Ectodermal cell (in vitro differentiated cells): ENCODE results near the gene ADD2.
"Not testable (repeated sequence)": the region's sequence is repeated elsewhere in the genome, so short reads cannot be mapped to it uniquely, and the experiment has no call there.

Experiments
- H3K27ac ChIP-seq: 2 replicates; pipeline ENCODE4 v1.7.0; 2013; ENCODE audit warnings: mild to moderate bottlenecking, low read depth, low read length; ENCODE audit not compliant: insufficient read depth, poor library complexity, severe bottlenecking
- H3K27me3 ChIP-seq: 2 replicates; pipeline ENCODE4 v1.7.0; 2013; ENCODE audit warnings: mild to moderate bottlenecking, low read length; ENCODE audit not compliant: insufficient read depth, control insufficient read depth, poor library complexity, severe bottlenecking
- H3K36me3 ChIP-seq: one replicate; pipeline ENCODE4 v1.7.0; 2013; ENCODE audit warnings: low read length; ENCODE audit not compliant: control insufficient read depth, insufficient read depth
- H3K4me1 ChIP-seq: one replicate; pipeline ENCODE4 v1.7.0; 2013; ENCODE audit warnings: low read length; ENCODE audit not compliant: control insufficient read depth, insufficient read depth
- H3K4me3 ChIP-seq: 2 replicates; pipeline ENCODE4 v1.7.0; 2013; ENCODE audit warnings: low read depth, low read length, control low read depth; ENCODE audit not compliant: insufficient read depth
- H3K9me3 ChIP-seq: 2 replicates; pipeline ENCODE4 v1.7.0; 2013; ENCODE audit warnings: mild to moderate bottlenecking, low read length, moderate library complexity; ENCODE audit not compliant: control insufficient read depth
- WGBS, 2 experiments: methylation state at CpG; one replicate each; pipeline ENCODE4 v1.1.7; 2013; ENCODE audit warnings: missing lambda C conversion rate in 2 of 2; 5-methylcytosine and 5-hydroxymethylcytosine counted together

The ADD2 gene

DNA sequence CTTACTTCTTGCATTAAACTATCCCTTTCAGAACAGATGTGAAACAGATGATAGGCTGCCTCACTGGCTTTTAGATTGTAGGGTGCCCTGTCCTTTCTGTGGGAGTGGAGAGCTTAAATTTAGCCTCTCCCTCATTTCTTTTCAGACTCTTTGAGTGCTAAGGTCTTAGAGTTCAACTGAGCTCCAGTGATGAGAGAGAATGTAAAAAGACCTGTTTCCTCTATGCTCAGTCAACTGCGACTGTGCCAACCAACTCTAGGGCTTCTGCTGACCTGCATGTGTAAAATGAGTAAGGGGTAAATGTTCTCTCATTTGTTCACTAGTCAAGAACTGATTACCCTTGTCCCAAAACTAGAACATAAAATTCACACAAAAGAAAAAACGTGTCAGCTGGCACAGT, 109.5 kb downstream of the ADD2 start:
- H3K36me3 ChIP-seq = peaks cover 8% of the 10 kb centered on the region
- H3K4me3 ChIP-seq = no peak overlapping the region
- H3K27ac ChIP-seq = no peak overlapping the region
- H3K9me3 ChIP-seq = no peaks in the 10 kb centered on the region
- peaks cover 5% of the 10 kb centered on the region for H3K4me1 ChIP-seq
- no peaks in the 10 kb centered on the region for H3K27me3 ChIP-seq
- 78 to 79% methylated on average over 2 of the region's 2 CpGs for WGBS, 2 experiments

DNA sequence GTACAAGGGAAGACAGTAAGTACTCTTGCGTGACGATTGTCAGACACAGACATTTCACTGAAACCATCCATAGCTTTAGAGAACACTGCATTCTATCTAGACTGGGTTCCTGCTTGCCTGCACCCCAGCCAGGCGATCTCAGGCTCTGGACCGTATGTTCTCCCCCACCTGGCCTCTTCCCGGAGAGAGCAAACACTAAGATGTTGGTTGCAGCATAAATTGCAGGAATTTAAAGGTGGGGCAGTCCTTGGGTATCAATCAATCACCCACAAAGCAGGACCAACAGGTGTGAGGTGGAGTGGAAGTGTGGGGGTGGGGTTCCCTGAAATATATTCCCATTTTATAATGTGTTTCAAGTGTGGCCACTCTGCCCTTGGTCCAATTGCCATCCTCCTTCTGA, 110.8 kb downstream of the ADD2 start:
- 80 to 82% methylated on average over 5 of the region's 5 CpGs for WGBS, 2 experiments
- no peak overlapping the region for H3K27ac ChIP-seq
- H3K4me3 ChIP-seq = no peak overlapping the region
- no peaks in the 10 kb centered on the region for H3K9me3 ChIP-seq
- H3K27me3 ChIP-seq = peaks cover 7% of the 10 kb centered on the region
- H3K36me3 ChIP-seq = no peaks in the 10 kb centered on the region
- peaks cover 5% of the 10 kb centered on the region for H3K4me1 ChIP-seq

GRCh38 chr2:70656421-70657010, 111.5 kb downstream of the ADD2 start:
- peaks cover 10% of the 10 kb centered on the region for H3K27me3 ChIP-seq
- 78 to 83% methylated on average over 10 of the region's 11 CpGs for WGBS, 2 experiments

GRCh38 chr2:70655786-70656185, 112.2 kb downstream of the ADD2 start:
- H3K9me3 ChIP-seq = no peaks in the 10 kb centered on the region
- H3K27me3 ChIP-seq = peaks cover 12% of the 10 kb centered on the region

More at GRCh38 chr2:70656421-70657010, 111.5 kb downstream of the ADD2 start:
- Histone ChIP-seq H3K36me3 (no peaks in the 10 kb centered on the region), H3K4me1 (peaks cover 5% of the 10 kb centered on the region), H3K4me3 (no peak overlapping the region), H3K9me3 (no peaks in the 10 kb centered on the region), H3K27ac (no peak overlapping the region)

GRCh38 chr2:70655211-70655610, 112.8 kb downstream of the ADD2 start:
- not testable (repeated sequence) for H3K9me3 ChIP-seq
- peaks cover 12% of the 10 kb centered on the region for H3K27me3 ChIP-seq

More at GRCh38 chr2:70655786-70656185, 112.2 kb downstream of the ADD2 start:
- no peak overlapping the region for H3K27ac ChIP-seq
- H3K4me1 ChIP-seq = peaks cover 5% of the 10 kb centered on the region
- 85 to 88% methylated on average over 4 of the region's 4 CpGs for WGBS, 2 experiments
- H3K4me3 ChIP-seq = no peak overlapping the region
- no peaks in the 10 kb centered on the region for H3K36me3 ChIP-seq

DNA sequence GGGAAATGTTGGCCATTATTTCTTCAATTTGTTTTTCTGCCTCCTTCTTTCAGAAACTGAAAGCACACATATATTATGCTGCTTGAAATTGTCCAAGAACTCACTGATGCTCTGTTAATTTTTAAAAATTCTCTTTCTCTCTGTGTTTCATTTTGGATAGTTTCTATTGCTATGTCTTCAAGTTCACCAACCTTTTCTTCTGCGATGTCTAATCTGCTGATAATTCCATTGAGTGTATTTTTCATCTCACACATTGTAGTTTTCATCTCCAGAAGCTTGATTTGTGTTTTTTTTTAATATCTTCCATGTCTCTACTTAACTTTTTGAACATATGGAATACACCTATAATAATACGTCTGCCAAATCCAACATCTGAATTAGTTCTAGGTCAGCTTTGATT, 116.3 kb downstream of the ADD2 start:
- Histone ChIP-seq H3K4me1 (no peaks in the 10 kb centered on the region), H3K36me3 (no peaks in the 10 kb centered on the region), H3K4me3 (no peak overlapping the region), H3K9me3 (no peaks in the 10 kb centered on the region), H3K27me3 (peaks cover 12% of the 10 kb centered on the region), H3K27ac (no peak overlapping the region)
- WGBS, 2 experiments = 86 to 100% methylated on average over 1 to 2 of the region's 2 CpGs

More at GRCh38 chr2:70655211-70655610, 112.8 kb downstream of the ADD2 start:
- not testable (repeated sequence) for H3K36me3 ChIP-seq, H3K4me3 ChIP-seq, H3K4me1 ChIP-seq, H3K27ac ChIP-seq
- 67 to 69% methylated on average over 6 of the region's 6 CpGs for WGBS, 2 experiments

DNA sequence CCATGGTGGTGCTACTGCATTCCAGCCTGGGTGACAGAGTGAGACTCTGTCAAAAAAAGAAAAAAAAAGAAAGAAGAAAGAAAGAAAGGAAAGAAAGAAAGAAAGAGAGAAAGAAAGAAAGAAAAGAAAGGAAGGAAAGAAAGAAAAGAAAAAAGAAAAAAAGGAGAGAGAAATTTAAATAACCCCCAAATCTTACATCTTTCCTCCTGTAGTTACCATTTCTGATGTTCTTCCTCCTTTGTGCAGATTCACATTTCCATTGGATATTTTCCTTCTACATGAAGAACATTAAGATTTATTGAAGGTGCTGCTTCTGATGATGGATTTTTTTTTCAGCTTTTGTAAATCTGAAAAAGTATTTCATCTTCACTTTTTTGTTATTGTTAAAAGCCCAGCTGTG, 117.0 kb downstream of the ADD2 start:
- no peaks in the 10 kb centered on the region for H3K4me1 ChIP-seq
- peaks cover 12% of the 10 kb centered on the region for H3K27me3 ChIP-seq
- H3K36me3 ChIP-seq = no peaks in the 10 kb centered on the region
- no peaks in the 10 kb centered on the region for H3K9me3 ChIP-seq
- no peak overlapping the region for H3K4me3 ChIP-seq
- H3K27ac ChIP-seq = no peak overlapping the region

- WGBS, 2 experiments = 94 to 100% methylated on average over 3 of the region's 3 CpGs
- H3K9me3 ChIP-seq = no peaks in the 10 kb centered on the region
Measured at GRCh38 chr2:70648961-70649360, 119.0 kb downstream of the ADD2 start.

DNA sequence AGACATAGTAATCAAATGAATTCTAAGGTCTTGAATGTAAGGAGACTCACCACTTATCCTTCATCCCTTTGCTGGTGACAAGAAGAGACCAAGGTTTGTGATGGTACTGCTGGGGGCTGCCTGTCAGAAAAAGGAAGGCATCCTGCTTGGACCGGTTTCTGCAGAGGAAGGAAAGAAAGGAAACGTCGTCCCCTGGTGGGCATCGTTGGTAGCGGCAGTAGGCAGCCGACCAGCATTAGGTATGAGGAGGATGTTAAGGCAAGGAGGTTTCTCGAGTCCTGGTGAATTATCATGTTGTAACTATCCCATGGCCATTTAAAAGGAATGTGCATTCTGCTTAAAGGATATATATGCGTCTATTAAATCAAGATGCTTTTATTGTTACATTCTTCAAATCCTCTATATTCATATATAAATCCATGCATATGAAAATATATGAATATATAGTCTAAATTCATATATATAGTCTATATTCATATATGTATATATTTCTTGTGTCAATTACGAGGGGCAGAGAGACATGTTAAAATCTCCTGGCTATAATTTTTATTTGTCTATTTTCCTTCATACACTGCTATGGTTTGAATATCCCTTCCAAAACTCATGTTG, 120.0 kb downstream of the ADD2 start:
- Histone ChIP-seq H3K9me3 (no peaks in the 10 kb centered on the region), H3K27me3 (peaks cover 11% of the 10 kb centered on the region), H3K4me1 (no peaks in the 10 kb centered on the region), H3K4me3 (no peak overlapping the region), H3K27ac (no peak overlapping the region), H3K36me3 (no peaks in the 10 kb centered on the region)
- 5 to 9% methylated on average over 7 of the region's 9 CpGs for WGBS, 2 experiments

More at GRCh38 chr2:70648961-70649360, 119.0 kb downstream of the ADD2 start:
- no peak overlapping the region for H3K27ac ChIP-seq
- peaks cover 12% of the 10 kb centered on the region for H3K27me3 ChIP-seq
- no peaks in the 10 kb centered on the region for H3K36me3 ChIP-seq
- no peaks in the 10 kb centered on the region for H3K4me1 ChIP-seq
- no peak overlapping the region for H3K4me3 ChIP-seq

DNA sequence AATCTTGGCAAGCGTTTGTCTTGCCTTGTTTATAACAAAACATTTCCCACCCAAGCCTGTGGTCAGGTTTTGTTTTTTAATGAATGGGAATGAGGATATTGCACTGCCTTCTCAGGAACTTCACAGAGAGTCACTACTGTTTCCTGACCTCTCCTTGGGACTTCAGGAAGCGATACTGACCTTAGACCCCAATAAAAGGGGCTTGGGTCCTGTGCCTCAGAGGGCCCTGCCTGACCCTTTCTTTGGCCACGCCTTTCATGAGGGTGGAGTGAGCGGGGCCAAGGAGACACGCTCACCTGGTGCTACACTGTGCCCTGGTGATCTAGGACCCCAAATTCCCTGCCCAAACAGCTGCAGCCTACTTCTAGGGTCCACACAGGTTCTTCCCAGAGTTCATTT, 121.6 kb downstream of the ADD2 start:
- 71 to 78% methylated on average over 5 of the region's 5 CpGs for WGBS, 2 experiments
- no peaks in the 10 kb centered on the region for H3K9me3 ChIP-seq

More for the DNA sequence above, 121.6 kb downstream of the ADD2 start:
- no peaks in the 10 kb centered on the region for H3K4me1 ChIP-seq
- no peak overlapping the region for H3K4me3 ChIP-seq
- no peaks in the 10 kb centered on the region for H3K36me3 ChIP-seq
- no peak overlapping the region for H3K27ac ChIP-seq
- H3K27me3 ChIP-seq = peaks cover 1% of the 10 kb centered on the region
